Astrocyte (in vitro differentiated cells and primary cell): ENCODE data around the gene RRP36. TPM values are rescaled to one million over a fixed set of nuclear protein-coding genes. Genes with fewer than 3 reads are reported as not detected.

ENCODE experiments used
- total RNA-seq: library from RNA; stranded (reverse); gene quantifications from 2 replicates; pipeline ENCODE4 v1.2.1, GENCODE V29; 2021

The RRP36 gene
- total RNA-seq, 1 donor from 2014 or later, result 77.9 TPM

Other genes starting within 250 kb of the RRP36 start
- gene BICRAL, start 239.6 kb upstream of the RRP36 start, total RNA-seq, result 5.9 and 7.1 TPM in 2 replicates
- gene RPL7L1, start 142.0 kb upstream of the RRP36 start, total RNA-seq, result 90.1 and 92.0 TPM in 2 replicates
- not detected in 2 replicates for gene PTCRA, start 105.6 kb upstream of the RRP36 start, total RNA-seq
- 37.1 and 37.4 TPM in 2 replicates for gene CNPY3, start 92.1 kb upstream of the RRP36 start, total RNA-seq
- 0.68 TPM in 1 of 2 replicates, not detected in the other for gene GNMT, start 60.9 kb upstream of the RRP36 start, total RNA-seq
- gene PEX6, start 42.4 kb upstream of the RRP36 start, total RNA-seq, result 22.7 and 27.1 TPM in 2 replicates
- gene PPP2R5D, start 37.1 kb upstream of the RRP36 start, total RNA-seq, result 48.0 and 53.0 TPM in 2 replicates
- 54.2 and 55.9 TPM in 2 replicates for gene MEA1, start 7.7 kb upstream of the RRP36 start, total RNA-seq
- gene KLHDC3, start 7.4 kb upstream of the RRP36 start, total RNA-seq, result 67.4 and 69.6 TPM in 2 replicates
- 21.2 and 26.3 TPM in 2 replicates for gene CUL7, start 32.2 kb downstream of the RRP36 start, total RNA-seq
- gene MRPL2, start 37.8 kb downstream of the RRP36 start, total RNA-seq, result 47.4 and 59.7 TPM in 2 replicates
- gene KLC4, start 38.0 kb downstream of the RRP36 start, total RNA-seq, result 34.1 and 35.4 TPM in 2 replicates
- gene PTK7, start 54.7 kb downstream of the RRP36 start, total RNA-seq, result 506 and 728 TPM in 2 replicates
- gene SRF, start 149.6 kb downstream of the RRP36 start, total RNA-seq, result 53.5 and 54.9 TPM in 2 replicates
- gene CUL9, start 160.6 kb downstream of the RRP36 start, total RNA-seq, result 11.1 TPM in 2 replicates
- gene DNPH1, start 207.9 kb downstream of the RRP36 start, total RNA-seq, result 15.1 and 17.6 TPM in 2 replicates
- 0.14 TPM in 1 of 2 replicates, not detected in the other for gene TTBK1, start 221.9 kb downstream of the RRP36 start, total RNA-seq